ENCODE data around the gene SNX25.
"Not testable (repeated sequence)": the region's sequence is repeated elsewhere in the genome, so short reads cannot be mapped to it uniquely, and the experiment has no call there.

Gene SNX25

GRCh38 chr4:185189606-185190305 is 19.6 kb upstream of the SNX25 start:
- TF ChIP-seq TAF1 (IDR thresholded peaks at IDR 0.05; ENCODE audit: low read depth, low read length): no peak
- TF ChIP-seq POU2F2 (IDR thresholded peaks at IDR 0.05; ENCODE audit: low read depth, low read length): no peak
- no peak for TF ChIP-seq PAX5 (IDR thresholded peaks at IDR 0.05; ENCODE audit: insufficient read depth, low read length, severe bottlenecking)
- no peak for TF ChIP-seq POLR2AphosphoS5 (IDR thresholded peaks at IDR 0.05; ENCODE audit: low read depth, low read length)
- TF ChIP-seq SPI1 (IDR thresholded peaks at IDR 0.05; ENCODE audit: low read depth, low read length): no peak
- TF ChIP-seq POLR2A (IDR thresholded peaks at IDR 0.05; ENCODE audit: low read depth, low read length): no peak
- no peak for FAIRE-seq
- no peak for DNase-seq (ENCODE audit: insufficient read length, low spot score)

- DNase-seq (ENCODE audit: insufficient read length, low spot score): no peak
- TF ChIP-seq SPI1 (IDR thresholded peaks at IDR 0.05; ENCODE audit: low read depth, low read length): no peak
- no peak for TF ChIP-seq PAX5 (IDR thresholded peaks at IDR 0.05; ENCODE audit: insufficient read depth, low read length, severe bottlenecking)
- no peak for TF ChIP-seq POLR2AphosphoS5 (IDR thresholded peaks at IDR 0.05; ENCODE audit: low read depth, low read length)
- TF ChIP-seq POU2F2 (IDR thresholded peaks at IDR 0.05; ENCODE audit: low read depth, low read length): no peak
- no peak for TF ChIP-seq TAF1 (IDR thresholded peaks at IDR 0.05; ENCODE audit: low read depth, low read length)
- no peak for TF ChIP-seq POLR2A (IDR thresholded peaks at IDR 0.05; ENCODE audit: low read depth, low read length)
- FAIRE-seq: no peak
These were observed 19.0 kb upstream of the SNX25 start for GRCh38 chr4:185190306-185190856.

- TF ChIP-seq POLR2A (IDR thresholded peaks at IDR 0.05; ENCODE audit: low read depth, low read length) (no peak), SPI1 (IDR thresholded peaks at IDR 0.05; ENCODE audit: low read depth, low read length) (peak; percentile 17; the same call in 1 of the 2 replicates)
- DNase-seq (ENCODE audit: insufficient read length, low spot score): no peak
- FAIRE-seq: peak; percentile 82
These were observed 17.3 kb upstream of the SNX25 start for GRCh38 chr4:185192059-185192458.

- FAIRE-seq (peak; percentile 64), DNase-seq (ENCODE audit: insufficient read length, low spot score) (no peak)
- TF ChIP-seq POLR2AphosphoS5 (IDR thresholded peaks at IDR 0.05; ENCODE audit: low read depth, low read length) (no peak), POLR2A (IDR thresholded peaks at IDR 0.05; ENCODE audit: low read depth, low read length) (no peak), PAX5 (IDR thresholded peaks at IDR 0.05; ENCODE audit: insufficient read depth, low read length, severe bottlenecking) (no peak)
These were observed 14.2 kb upstream of the SNX25 start for GRCh38 chr4:185194924-185195888.

GRCh38 chr4:185196437-185196836 is 13.0 kb upstream of the SNX25 start:
- DNase-seq (ENCODE audit: insufficient read length, low spot score) (no peak), FAIRE-seq (no peak)
- TF ChIP-seq TAF1 (IDR thresholded peaks at IDR 0.05; ENCODE audit: low read depth, low read length): no peak
- TF ChIP-seq POLR2AphosphoS5 (IDR thresholded peaks at IDR 0.05; ENCODE audit: low read depth, low read length): no peak
- no peak for TF ChIP-seq SPI1 (IDR thresholded peaks at IDR 0.05; ENCODE audit: low read depth, low read length)
- TF ChIP-seq POLR2A (IDR thresholded peaks at IDR 0.05; ENCODE audit: low read depth, low read length): no peak
- TF ChIP-seq PAX5 (IDR thresholded peaks at IDR 0.05; ENCODE audit: insufficient read depth, low read length, severe bottlenecking): no peak
- no peak for TF ChIP-seq POU2F2 (IDR thresholded peaks at IDR 0.05; ENCODE audit: low read depth, low read length)

- FAIRE-seq; DNase-seq (ENCODE audit: insufficient read length, low spot score): not testable (repeated sequence)
These were observed 11.2 kb upstream of the SNX25 start for GRCh38 chr4:185198189-185198588.

GRCh38 chr4:185201977-185202962 is 7.1 kb upstream of the SNX25 start:
- FAIRE-seq: peak; percentile 23
- TF ChIP-seq POLR2A (IDR thresholded peaks at IDR 0.05; ENCODE audit: low read depth, low read length) (no peak), SPI1 (IDR thresholded peaks at IDR 0.05; ENCODE audit: low read depth, low read length) (peak; percentile 44; the same call in 1 of the 2 replicates)
- DNase-seq (ENCODE audit: insufficient read length, low spot score): no peak

GRCh38 chr4:185202984-185203485 is 6.4 kb upstream of the SNX25 start:
- TF ChIP-seq POU2F2 (IDR thresholded peaks at IDR 0.05; ENCODE audit: low read depth, low read length) (no peak), TAF1 (IDR thresholded peaks at IDR 0.05; ENCODE audit: low read depth, low read length) (no peak), POLR2AphosphoS5 (IDR thresholded peaks at IDR 0.05; ENCODE audit: low read depth, low read length) (0 out of 2 replicates have a peak, but pooled peaks have one; percentile 5), PAX5 (IDR thresholded peaks at IDR 0.05; ENCODE audit: insufficient read depth, low read length, severe bottlenecking) (no peak)
- no peak for FAIRE-seq
- DNase-seq (ENCODE audit: insufficient read length, low spot score): no peak
